Esophagus squamous epithelium (tissue), 5 donors: ENCODE results near the gene KRT15. TPM values are rescaled to one million over a fixed set of nuclear protein-coding genes. Genes with fewer than 3 reads are reported as not detected.

Source experiments
- DNase-seq: peaks from one replicate; lab custom pipeline; 2025; lab: John Stamatoyannopoulos, UW
- H3K27ac ChIP-seq, 4 donors: fragments of 200-600 bp; sonication (generic); one replicate each; pipeline ENCODE4 v1.5.1; 2016 to 2019; ENCODE audit warnings: mild to moderate bottlenecking in 1 of 4
- H3K27me3 ChIP-seq, 4 donors: fragments of 200-600 bp; sonication (generic); 1 replicate in 3 of 4; 2 replicates in 1 of 4; pipeline versions ENCODE4 v1.5.1 to v1.6.0; 2017 to 2021; ENCODE audit warnings: antibody characterized with exemption in 1 of 4
- H3K36me3 ChIP-seq, 3 donors: fragments of 200-600 bp; sonication (generic); one replicate each; pipeline ENCODE4 v1.5.1; 2016 to 2019
- H3K4me1 ChIP-seq, 3 donors: fragments of 200-600 bp; sonication (generic); one replicate each; pipeline ENCODE4 v1.5.1; 2017 to 2019
- H3K4me3 ChIP-seq, 4 donors: fragments of 200-600 bp; sonication (generic); 1 replicate in 3 of 4; 2 replicates in 1 of 4; pipeline ENCODE4 v1.5.1; 2016 to 2019; ENCODE audit warnings: mild to moderate bottlenecking in 2 of 4, moderate library complexity in 1 of 4
- H3K9me3 ChIP-seq, 3 donors: fragments of 200-600 bp; sonication (generic); one replicate each; pipeline ENCODE4 v1.5.1; 2016 to 2019
- POLR2A ChIP-seq, 4 donors: fragments of 450-650 bp; IDR thresholded peaks; one replicate each; pipeline ENCODE4 v1.6.1; 2017; ENCODE audit warnings: antibody characterized with exemption in 4 of 4, mild to moderate bottlenecking in 4 of 4, moderate library complexity in 3 of 4
- WGBS, 2 donors: methylation state at CpG; one replicate each; pipeline ENCODE4 v1.1.5; 2018; 5-methylcytosine and 5-hydroxymethylcytosine counted together
- intact Hi-C: fragments of 100-400 bp; cut with DNase I; formaldehyde crosslinking; loops from one replicate; pipeline ENCODE4 v1.15.0; 2022
- total RNA-seq, 4 donors: library from RNA; depleted of rRNA; stranded (reverse); fragments of >200 nt; gene quantifications; one replicate each; pipeline ENCODE4 v1.1.0, GENCODE V29; 2016
- TF ChIP-seq, protein P1 (sequence below), 6 experiments: fragments of 450-650 bp in 4 of 6; fragments of 200-600 bp in 2 of 6; sonication (generic) in 2 of 6; IDR thresholded peaks; one replicate each; pipeline ENCODE4 v1.5.1; 2016 to 2019; ENCODE audit warnings: antibody characterized with exemption in 6 of 6, mild to moderate bottlenecking in 4 of 6, moderate library complexity in 4 of 6
- donor health status: DM: yes; HTN: yes; CAD: no.

KRT15 gene
- total RNA-seq, 4 donors from 2014 or later: 743 to 2,833 (median 2,484) TPM

DNA sequence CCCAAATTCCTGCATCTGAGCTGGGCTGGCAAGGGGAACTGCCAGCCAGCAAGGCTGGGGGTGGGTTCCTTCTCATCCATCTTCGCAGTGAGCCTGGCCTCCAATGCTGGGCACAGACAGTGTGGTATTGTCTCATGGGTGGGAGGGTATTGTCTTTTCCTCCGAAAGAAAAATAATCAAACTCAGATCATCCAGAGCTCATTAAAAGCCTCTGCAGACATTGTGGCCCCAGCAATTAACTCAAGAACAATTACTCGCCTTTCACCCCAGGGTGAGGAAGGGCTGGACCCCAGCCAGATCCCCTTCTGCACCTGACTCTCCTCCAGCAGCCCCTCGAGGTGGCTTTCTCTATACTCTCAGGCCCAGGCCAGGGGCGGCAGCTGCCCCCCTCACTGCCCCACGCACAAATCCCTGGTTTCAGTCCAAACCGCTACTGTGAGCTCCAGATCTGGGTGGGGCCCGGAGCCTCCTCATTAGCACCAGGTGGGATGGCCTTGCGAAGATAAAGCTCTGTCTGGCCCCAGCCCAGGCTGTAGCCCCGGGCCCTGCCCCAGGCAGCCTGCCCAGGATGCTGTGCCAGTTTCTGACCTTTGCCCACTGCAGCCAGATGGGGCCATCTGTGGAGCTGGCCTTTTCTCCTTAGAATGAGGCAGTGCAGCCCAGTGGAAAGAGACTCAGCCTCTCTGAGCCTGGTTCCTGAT is 2.3 kb upstream of the KRT15 start:
- no peak for TF ChIP-seq POLR2A (IDR thresholded peaks at IDR 0.05)
- TF ChIP-seq, protein P1, sequence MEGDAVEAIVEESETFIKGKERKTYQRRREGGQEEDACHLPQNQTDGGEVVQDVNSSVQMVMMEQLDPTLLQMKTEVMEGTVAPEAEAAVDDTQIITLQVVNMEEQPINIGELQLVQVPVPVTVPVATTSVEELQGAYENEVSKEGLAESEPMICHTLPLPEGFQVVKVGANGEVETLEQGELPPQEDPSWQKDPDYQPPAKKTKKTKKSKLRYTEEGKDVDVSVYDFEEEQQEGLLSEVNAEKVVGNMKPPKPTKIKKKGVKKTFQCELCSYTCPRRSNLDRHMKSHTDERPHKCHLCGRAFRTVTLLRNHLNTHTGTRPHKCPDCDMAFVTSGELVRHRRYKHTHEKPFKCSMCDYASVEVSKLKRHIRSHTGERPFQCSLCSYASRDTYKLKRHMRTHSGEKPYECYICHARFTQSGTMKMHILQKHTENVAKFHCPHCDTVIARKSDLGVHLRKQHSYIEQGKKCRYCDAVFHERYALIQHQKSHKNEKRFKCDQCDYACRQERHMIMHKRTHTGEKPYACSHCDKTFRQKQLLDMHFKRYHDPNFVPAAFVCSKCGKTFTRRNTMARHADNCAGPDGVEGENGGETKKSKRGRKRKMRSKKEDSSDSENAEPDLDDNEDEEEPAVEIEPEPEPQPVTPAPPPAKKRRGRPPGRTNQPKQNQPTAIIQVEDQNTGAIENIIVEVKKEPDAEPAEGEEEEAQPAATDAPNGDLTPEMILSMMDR (IDR thresholded peaks at IDR 0.05): no peak
- Histone ChIP-seq H3K36me3 (peaks cover 0 to 33% (median 7%) of the 10 kb centered on the region in 3 donors), H3K9me3 (no peaks in the 10 kb centered on the region), H3K27me3 (peaks cover 0 to 31% (median 0%) of the 10 kb centered on the region in 4 donors), H3K27ac (peak overlapping the region; percentile 68 to 92 (median 84)), H3K4me1 (peaks cover 14 to 83% (median 16%) of the 10 kb centered on the region in 3 donors), H3K4me3 (peak overlapping the region in 3 of 4 donors; percentile 29 to 59 (median 40))
- 27 to 66% methylated on average over 2 to 7 of the region's 10 CpGs for WGBS, 2 donors
- DNase-seq: no peak
- intact Hi-C loops: no loop called here

DNA sequence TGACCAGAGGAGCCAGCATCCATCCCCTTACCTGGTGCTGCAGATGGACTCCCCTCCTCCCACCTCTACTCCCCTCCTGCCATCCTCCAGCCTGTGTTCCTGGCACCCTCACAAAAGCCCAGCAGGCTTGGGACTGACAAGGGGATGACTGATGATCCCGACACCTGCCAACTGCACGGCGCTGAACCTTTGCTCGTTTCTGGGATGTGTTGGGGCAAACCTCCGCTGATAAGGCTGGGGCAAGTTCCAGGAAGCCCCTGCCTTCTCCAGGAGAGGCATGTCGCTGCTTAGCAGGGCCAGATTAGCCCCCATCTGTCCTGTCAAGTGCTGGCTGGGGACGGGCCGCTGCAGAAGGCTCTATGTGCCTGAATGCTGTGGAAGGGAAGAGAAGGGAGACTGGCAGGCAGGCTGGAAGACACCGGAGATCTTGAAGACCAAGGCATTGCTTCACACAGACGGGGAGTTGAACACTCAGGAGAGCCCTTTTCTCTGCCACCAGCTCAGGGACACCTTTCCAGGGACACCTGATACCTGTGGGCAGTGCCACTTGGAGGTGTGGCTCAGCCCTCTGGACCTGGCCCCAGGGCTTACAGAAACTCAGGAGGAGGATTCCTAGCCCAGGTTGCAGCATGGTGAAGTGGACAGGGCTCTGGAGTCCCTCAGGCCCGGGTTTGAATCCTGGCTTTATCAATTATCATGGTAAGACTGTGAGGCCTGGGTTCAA is 973 bp upstream of the KRT15 start:
- intact Hi-C loops: no loop called here
- TF ChIP-seq, protein P1 (IDR thresholded peaks at IDR 0.05): no peak
- no peak for TF ChIP-seq POLR2A (IDR thresholded peaks at IDR 0.05)
- no peak for DNase-seq
- Histone ChIP-seq H3K4me1 (peaks cover 14 to 79% (median 16%) of the 10 kb centered on the region in 3 donors), H3K27ac (peak overlapping the region; percentile 68 to 92 (median 84)), H3K36me3 (peaks cover 2 to 41% (median 5%) of the 10 kb centered on the region in 3 donors), H3K4me3 (peak overlapping the region in 3 of 4 donors; percentile 29 to 59 (median 40)), H3K9me3 (no peaks in the 10 kb centered on the region), H3K27me3 (peaks cover 0 to 28% (median 0%) of the 10 kb centered on the region in 4 donors)
- 10 to 30% methylated on average over 5 of the region's 11 CpGs for WGBS, 2 donors

DNA sequence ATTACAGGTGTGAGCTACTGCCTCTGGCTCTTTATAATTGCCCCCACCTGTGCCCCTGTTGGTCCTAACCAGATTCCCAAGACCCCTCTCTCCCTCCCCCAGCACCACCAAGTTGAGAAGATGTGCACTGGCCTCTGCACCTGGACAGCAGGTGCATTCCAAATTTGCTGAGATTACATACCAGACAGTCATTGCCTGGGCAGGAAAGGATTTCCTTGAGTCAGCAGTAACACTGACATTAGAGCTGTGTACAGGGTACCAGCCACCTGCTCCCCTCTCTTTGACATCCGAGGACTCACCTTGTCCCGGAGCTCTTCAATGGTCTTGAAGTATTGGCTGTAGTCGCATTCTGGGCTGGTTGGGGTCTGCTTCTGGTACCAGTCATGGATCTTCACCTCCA is 659 bp downstream of the KRT15 start:
- Histone ChIP-seq H3K4me1 (peaks cover 14 to 73% (median 16%) of the 10 kb centered on the region in 3 donors), H3K27me3 (peaks cover 0 to 28% (median 0%) of the 10 kb centered on the region in 4 donors), H3K27ac (peak overlapping the region; percentile 33 to 92 (median 85)), H3K36me3 (peaks cover 0 to 42% (median 5%) of the 10 kb centered on the region in 3 donors), H3K9me3 (no peaks in the 10 kb centered on the region), H3K4me3 (peak overlapping the region; percentile 29 to 60 (median 53))
- 27 to 79% methylated on average over 3 of the region's 3 CpGs for WGBS, 2 donors
- intact Hi-C loops: no loop called here
- DNase-seq: no peak
- no peak for TF ChIP-seq POLR2A (IDR thresholded peaks at IDR 0.05)
- TF ChIP-seq, protein P1 (IDR thresholded peaks at IDR 0.05): no peak

DNA sequence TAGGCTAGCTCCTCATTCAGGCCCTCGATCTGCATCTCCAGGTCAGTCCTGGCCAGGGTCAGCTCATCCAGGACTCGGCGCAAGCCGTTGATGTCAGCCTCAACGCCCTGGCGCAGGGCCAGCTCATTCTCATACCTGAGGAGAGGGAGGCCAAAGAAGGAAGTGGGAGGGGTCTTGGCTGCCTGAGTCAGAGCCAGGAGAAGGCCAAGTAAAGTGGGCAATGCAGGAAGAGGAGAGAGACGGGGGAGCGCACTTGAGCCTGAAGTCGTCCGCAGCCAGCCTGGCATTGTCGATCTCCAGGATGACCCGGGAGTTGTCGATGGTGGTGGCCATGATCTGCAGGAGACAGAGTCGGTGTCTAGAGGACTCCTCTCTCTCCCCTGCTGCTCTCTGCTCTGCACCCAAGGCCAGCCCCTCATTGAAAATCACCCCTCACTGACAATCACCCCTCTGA is 1.8 kb downstream of the KRT15 start:
- TF ChIP-seq, protein P1 (IDR thresholded peaks at IDR 0.05): no peak
- no peak for TF ChIP-seq POLR2A (IDR thresholded peaks at IDR 0.05)
- peaks cover 0 to 42% (median 5%) of the 10 kb centered on the region in 3 donors for H3K36me3 ChIP-seq
- H3K27ac ChIP-seq: peak overlapping the region; percentile 77 to 92 (median 85)
- intact Hi-C loops: no loop called here
- no peaks in the 10 kb centered on the region for H3K9me3 ChIP-seq
- peaks cover 10 to 73% (median 16%) of the 10 kb centered on the region in 3 donors for H3K4me1 ChIP-seq
- H3K4me3 ChIP-seq: peak overlapping the region; percentile 29 to 60 (median 53)
- no peak for DNase-seq
- 57 to 71% methylated on average over 6 to 12 of the region's 14 CpGs for WGBS, 2 donors
- H3K27me3 ChIP-seq: peaks cover 0 to 25% (median 0%) of the 10 kb centered on the region in 4 donors
